Epithelial cell of esophagus (primary cell): ENCODE measurements around the gene CACNB4.

ENCODE experiments used
- DNase-seq: peaks from one replicate; pipeline ENCODE4 v3.0.0; 2010; ENCODE audit warnings: low read depth
- H3K4me3 ChIP-seq: 2 replicates; pipeline ENCODE4 v1.5.1; 2011; ENCODE audit warnings: mild to moderate bottlenecking, low read length, control low read depth
- TF ChIP-seq, protein P1 (sequence below): IDR thresholded peaks from 2 replicates; pipeline ENCODE4 v1.5.1; 2011; ENCODE audit warnings: low read depth, mild to moderate bottlenecking, low read length, control low read depth, inconsistent platforms; ENCODE audit not compliant: insufficient read depth; ENCODE audit errors: missing control alignments

CACNB4 gene

DNA sequence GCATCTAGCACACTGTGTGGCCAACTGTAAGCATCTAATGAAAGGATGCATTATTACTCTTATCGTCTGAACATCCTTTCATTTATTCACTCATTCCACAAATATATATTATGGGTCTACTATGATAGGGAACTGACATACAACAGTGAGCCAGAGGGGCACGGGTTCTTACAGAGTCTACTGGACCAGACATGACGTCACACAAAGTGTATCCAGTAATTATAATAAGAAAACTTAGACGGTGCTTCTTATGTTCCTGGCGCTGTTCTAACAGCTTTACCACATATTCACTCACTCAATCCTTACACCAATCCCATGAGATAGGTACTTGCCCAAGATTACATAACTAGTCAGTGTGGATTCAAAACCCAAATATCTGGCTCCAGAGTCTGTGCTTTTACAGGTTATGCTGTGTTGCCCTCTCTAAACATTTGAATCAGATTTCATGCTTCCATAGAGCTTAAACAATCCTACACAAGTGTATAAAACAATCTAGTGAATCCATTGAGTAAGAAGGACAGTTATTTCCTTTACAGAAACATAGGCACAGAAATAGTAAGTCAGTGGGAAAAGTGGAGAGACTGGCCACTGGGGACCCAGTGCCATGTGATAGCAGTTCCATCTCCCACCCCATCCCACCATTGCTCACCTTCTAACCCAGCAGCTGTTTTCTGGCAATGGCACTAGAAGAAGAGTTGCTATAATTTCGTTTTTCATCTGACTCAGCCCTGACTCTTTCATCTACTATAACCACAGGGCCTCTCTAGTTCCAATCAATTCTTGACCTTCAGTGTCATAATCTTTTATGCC is 246.4 kb downstream of the CACNB4 start:
- no peak overlapping the region for H3K4me3 ChIP-seq
- TF ChIP-seq, protein P1, sequence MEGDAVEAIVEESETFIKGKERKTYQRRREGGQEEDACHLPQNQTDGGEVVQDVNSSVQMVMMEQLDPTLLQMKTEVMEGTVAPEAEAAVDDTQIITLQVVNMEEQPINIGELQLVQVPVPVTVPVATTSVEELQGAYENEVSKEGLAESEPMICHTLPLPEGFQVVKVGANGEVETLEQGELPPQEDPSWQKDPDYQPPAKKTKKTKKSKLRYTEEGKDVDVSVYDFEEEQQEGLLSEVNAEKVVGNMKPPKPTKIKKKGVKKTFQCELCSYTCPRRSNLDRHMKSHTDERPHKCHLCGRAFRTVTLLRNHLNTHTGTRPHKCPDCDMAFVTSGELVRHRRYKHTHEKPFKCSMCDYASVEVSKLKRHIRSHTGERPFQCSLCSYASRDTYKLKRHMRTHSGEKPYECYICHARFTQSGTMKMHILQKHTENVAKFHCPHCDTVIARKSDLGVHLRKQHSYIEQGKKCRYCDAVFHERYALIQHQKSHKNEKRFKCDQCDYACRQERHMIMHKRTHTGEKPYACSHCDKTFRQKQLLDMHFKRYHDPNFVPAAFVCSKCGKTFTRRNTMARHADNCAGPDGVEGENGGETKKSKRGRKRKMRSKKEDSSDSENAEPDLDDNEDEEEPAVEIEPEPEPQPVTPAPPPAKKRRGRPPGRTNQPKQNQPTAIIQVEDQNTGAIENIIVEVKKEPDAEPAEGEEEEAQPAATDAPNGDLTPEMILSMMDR, result no peak
- no peak for DNase-seq

DNA sequence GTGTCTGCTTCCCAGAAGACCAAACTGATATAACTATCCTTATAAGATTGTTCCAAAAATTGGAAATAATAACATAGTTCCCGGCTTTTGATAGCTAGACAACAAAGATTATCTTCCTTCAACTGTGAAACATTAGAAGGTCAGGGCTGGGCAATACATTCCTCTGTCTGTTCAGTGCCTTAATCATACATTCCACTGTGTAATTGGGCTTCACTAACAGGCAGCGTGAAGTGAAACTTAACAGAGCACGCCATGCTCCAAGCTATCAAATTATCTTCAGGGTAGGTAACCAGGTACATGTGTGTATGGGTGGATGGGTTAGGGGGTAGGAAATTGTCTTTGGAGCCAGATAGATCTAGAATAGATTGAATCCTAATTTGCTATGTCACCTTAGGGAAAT is 247.1 kb downstream of the CACNB4 start:
- no peak for DNase-seq
- no peak overlapping the region for H3K4me3 ChIP-seq
- TF ChIP-seq, protein P1, result no peak

DNA sequence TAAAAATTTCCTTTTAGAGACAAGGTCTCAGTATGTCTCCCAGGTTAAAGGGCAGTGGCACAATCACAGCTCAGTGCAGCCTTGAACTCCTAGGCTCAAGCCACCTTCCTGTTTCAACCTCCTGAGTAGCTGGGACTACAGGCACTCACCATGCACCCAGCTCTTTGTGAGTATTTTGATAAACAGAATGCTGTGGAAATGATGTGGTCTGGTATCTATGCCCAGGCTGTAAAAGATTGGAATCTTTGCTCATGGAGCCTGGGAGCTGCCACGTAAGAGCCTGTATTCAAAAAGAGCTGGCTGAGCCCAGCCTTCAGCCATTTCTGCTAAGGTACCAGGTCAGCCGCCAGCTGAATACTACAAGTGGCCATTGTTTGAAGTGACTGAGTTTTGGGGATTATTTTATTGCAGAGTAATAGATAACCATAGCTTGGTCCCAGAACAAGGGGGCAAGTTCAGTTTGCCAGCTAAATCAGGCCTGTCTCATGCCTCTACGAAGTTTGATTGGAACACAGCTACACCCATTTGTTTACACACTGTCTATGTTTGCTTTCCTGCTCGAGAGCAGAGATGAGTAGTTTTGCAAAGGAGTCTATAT is 249.3 kb downstream of the CACNB4 start:
- TF ChIP-seq, protein P1, result no peak
- DNase-seq, result no peak
- H3K4me3 ChIP-seq, result no peak overlapping the region

DNA sequence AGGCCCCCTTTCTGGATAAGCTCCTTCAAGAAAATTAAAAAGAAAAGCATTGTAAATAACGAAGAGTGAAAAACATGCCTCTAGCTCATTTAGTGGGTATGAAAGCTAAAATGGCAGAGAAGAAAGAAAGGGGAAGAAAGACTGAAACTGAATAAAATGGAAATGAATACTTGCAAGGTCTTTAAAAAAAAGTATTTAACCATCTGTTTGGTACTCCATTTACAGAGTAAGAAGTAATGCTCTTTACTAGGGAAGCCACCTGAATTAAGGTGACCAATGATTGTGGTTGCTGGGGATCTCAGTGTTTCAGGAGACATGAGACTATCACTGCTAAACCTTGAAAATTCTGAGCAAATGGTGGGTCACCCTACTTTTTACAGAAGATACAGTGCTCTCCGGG is 253.0 kb downstream of the CACNB4 start:
- no peak for DNase-seq
- TF ChIP-seq, protein P1, result no peak
- no peak overlapping the region for H3K4me3 ChIP-seq

DNA sequence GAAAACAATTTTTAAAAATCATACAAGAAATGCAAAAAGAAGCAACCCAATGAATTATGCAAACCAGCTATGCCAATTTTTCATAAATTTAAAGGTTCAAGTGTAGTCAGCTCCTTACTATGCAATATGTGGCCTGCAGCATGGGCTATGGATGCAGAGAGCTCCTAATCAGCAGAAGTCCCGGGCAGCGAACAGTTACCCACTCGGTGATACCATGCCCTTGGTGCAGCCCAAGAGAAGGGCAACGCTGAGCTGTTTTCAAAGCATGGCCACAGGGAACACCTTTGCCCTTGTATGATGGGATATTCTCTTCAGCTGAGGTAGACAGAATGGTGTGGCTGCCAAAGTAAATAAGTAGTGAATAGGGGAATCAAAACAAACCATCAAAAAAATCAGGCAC is 253.4 kb downstream of the CACNB4 start:
- H3K4me3 ChIP-seq, result no peak overlapping the region
- TF ChIP-seq, protein P1, result no peak

DNA sequence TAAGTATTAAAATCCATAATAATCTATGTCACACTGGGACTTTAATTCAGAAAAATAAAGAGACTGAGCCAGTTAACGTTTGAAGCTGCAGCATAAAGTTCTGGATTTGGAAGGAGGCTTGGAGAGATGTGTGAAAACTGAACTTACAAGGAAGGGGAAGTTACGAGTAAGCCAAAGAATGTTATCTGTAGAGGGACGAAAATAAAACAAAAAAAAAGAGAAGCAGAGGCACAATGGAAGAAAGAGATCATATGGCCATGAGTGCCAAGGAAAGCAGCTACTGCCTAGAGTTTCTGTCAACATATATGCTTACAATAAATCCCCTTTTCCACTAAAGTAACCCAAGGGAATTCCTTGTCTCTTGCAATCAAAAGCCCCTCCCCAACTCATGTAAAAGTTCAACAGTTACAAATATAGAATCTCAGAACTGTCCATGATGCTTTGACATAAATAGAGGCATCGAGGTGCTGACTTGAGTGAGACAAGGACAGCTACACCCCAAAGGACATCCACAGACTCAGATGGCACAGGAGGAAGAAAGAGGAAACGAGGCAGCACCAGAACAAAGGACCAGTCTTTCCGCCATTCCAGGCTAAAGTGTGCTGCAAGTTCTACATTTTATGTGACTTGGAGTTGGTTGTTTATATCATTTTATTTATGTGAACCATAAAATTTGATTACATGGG is 254.5 kb downstream of the CACNB4 start:
- TF ChIP-seq, protein P1, result no peak
- no peak overlapping the region for H3K4me3 ChIP-seq
- DNase-seq, result no peak

More for the DNA sequence above, 253.4 kb downstream of the CACNB4 start:
- no peak for DNase-seq
